NB4 (cell line): ENCODE measurements around the gene MESP2.

Experiments
- DNase-seq: peaks from one replicate; pipeline ENCODE4 v3.0.0; 2010; ENCODE audit warnings: low read depth
- H3K4me3 ChIP-seq: one replicate; pipeline ENCODE4 v1.5.1; 2011; ENCODE audit warnings: mild to moderate bottlenecking, low read depth, low read length, moderate library complexity
- CTCF ChIP-seq: IDR thresholded peaks from one replicate; pipeline ENCODE4 v1.5.1; 2012; ENCODE audit warnings: low read depth, low read length
- MAX ChIP-seq: IDR thresholded peaks from 2 replicates; pipeline ENCODE4 v1.6.1; 2011; ENCODE audit warnings: low read depth, low read length
- MYC ChIP-seq: IDR thresholded peaks from 2 replicates; pipeline ENCODE4 v1.6.1; 2011; ENCODE audit warnings: low read depth, low read length
- POLR2A ChIP-seq: IDR thresholded peaks from 2 replicates; pipeline ENCODE4 v1.6.1; 2011; ENCODE audit warnings: mild to moderate bottlenecking; ENCODE audit not compliant: insufficient read length; ENCODE audit errors: extremely low read depth

Gene MESP2

GRCh38 chr15:89765694-89766093 lies 10.4 kb upstream of the MESP2 start:
- no peak for DNase-seq
- TF ChIP-seq POLR2A, result no peak
- TF ChIP-seq CTCF, result no peak
- no peak for TF ChIP-seq MAX
- TF ChIP-seq MYC, result no peak
- H3K4me3 ChIP-seq, result no peak overlapping the region

GRCh38 chr15:89766357-89767311 lies 9.5 kb upstream of the MESP2 start:
- no peak overlapping the region for H3K4me3 ChIP-seq
- DNase-seq, result no peak
- no peak for TF ChIP-seq CTCF

- no peak overlapping the region for H3K4me3 ChIP-seq
- TF ChIP-seq CTCF (no peak), MYC (no peak), POLR2A (no peak), MAX (no peak)
- DNase-seq, result no peak
Measured at GRCh38 chr15:89767411-89767915, 8.7 kb upstream of the MESP2 start.

- no peak for DNase-seq
- no peak overlapping the region for H3K4me3 ChIP-seq
- TF ChIP-seq MAX (no peak), CTCF (no peak), MYC (no peak), POLR2A (no peak)
Measured at GRCh38 chr15:89768071-89768500, 8.0 kb upstream of the MESP2 start.

- H3K4me3 ChIP-seq, result no peak overlapping the region
- no peak for DNase-seq
- TF ChIP-seq MAX, result no peak
- TF ChIP-seq POLR2A, result no peak
- no peak for TF ChIP-seq CTCF
- TF ChIP-seq MYC, result no peak
Measured at GRCh38 chr15:89769366-89769765, 6.8 kb upstream of the MESP2 start.
